ENCODE data around the gene CCNL2.

The CCNL2 gene

GRCh38 chr1:1356166-1356795 lies 42.9 kb downstream of the CCNL2 start:
- H2BK12ac ChIP-seq (ENCODE audit: low read length in 2 of 2) = no peak overlapping the region
- peak overlapping the region in 1 of 2 experiments; percentile 70 for H3K4ac ChIP-seq (ENCODE audit: low read depth in 1 of 2, low read length in 2 of 2)
- H3K23ac ChIP-seq (ENCODE audit: low read length in 2 of 2) = no peak overlapping the region
- no peak overlapping the region for H2BK5ac ChIP-seq (ENCODE audit: low read depth, low read length, poor library complexity, severe bottlenecking)
- WGBS = 75% methylated on average over 7 of the region's 8 CpGs
- H3K27ac ChIP-seq (ENCODE audit: low read length, poor library complexity, severe bottlenecking) = peak overlapping the region; percentile 15
- H3K27me3 ChIP-seq (ENCODE audit: control insufficient read depth in 1 of 2, insufficient read depth in 1 of 2, low read length in 2 of 2) = no peaks in the 10 kb centered on the region
- H4K91ac ChIP-seq (ENCODE audit: low read length) = no peak overlapping the region
- H4K8ac ChIP-seq (ENCODE audit: low read length) = no peak overlapping the region
- DNase-seq = no peak
- peak overlapping the region; percentile 72 for H3K4me2 ChIP-seq (ENCODE audit: low read length, poor library complexity, severe bottlenecking)
- H3K18ac ChIP-seq (ENCODE audit: low read depth in 1 of 2, low read length in 2 of 2) = peak overlapping the region in 1 of 2 experiments; percentile 61
- no peak overlapping the region for H3K14ac ChIP-seq (ENCODE audit: low read length in 2 of 2)
- no peak overlapping the region for H2AK5ac ChIP-seq (ENCODE audit: low read length, severe bottlenecking)
- peak overlapping the region; percentile 64 to 93 for H3K4me3 ChIP-seq (ENCODE audit: insufficient read depth in 1 of 2, low read depth in 1 of 2, low read length in 2 of 2)
- peak overlapping the region; percentile 45 for H2BK120ac ChIP-seq (ENCODE audit: low read depth, low read length)
- no peaks in the 10 kb centered on the region for H3K9me3 ChIP-seq (ENCODE audit: control insufficient read depth, low read length)
- peak overlapping the region; percentile 75 for H2BK15ac ChIP-seq (ENCODE audit: low read depth, poor library complexity, severe bottlenecking)
- H3K9ac ChIP-seq (ENCODE audit: low read length) = peak overlapping the region; percentile 97
- peaks cover 3% of the 10 kb centered on the region for H3K79me1 ChIP-seq (replicated peaks; ENCODE audit: low read length, poor library complexity, severe bottlenecking)
- H3K4me1 ChIP-seq (ENCODE audit: control insufficient read depth, insufficient read depth, low read depth, low read length) = peaks cover 83% of the 10 kb centered on the region
- H3K36me3 ChIP-seq (ENCODE audit: control insufficient read depth in 1 of 2, insufficient read depth in 2 of 2, low read depth in 1 of 2, low read length in 2 of 2) = peaks cover 32 to 44% of the 10 kb centered on the region in 2 experiments
- no peak overlapping the region for H2AFZ ChIP-seq (ENCODE audit: low read depth, low read length)

DNA sequence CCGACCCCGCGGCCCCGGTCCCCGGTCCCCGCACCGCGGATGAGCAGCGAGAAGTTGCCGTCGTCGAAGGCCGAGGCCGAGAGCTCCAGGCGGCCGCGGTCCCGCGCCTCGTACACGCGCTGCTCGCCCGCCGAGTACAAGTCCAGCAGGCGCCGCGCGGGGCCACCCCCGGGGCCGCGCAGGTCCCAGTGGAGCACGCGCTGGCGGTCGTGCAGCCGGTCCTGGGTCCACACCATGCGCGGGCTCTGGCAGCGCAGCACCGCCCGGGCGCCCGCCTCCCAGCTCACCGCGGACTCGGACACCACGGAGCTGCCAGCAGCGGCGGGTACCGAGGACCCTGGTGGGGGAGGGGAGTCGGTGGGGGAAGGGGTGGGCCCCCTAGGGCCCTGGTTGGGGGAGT lies 43.7 kb downstream of the CCNL2 start:
- Histone ChIP-seq H2BK15ac (ENCODE audit: low read depth, poor library complexity, severe bottlenecking) (no peak overlapping the region), H3K18ac (ENCODE audit: low read depth in 1 of 2, low read length in 2 of 2) (peak overlapping the region in 1 of 2 experiments; percentile 25), H4K91ac (ENCODE audit: low read length) (no peak overlapping the region), H3K9me3 (ENCODE audit: control insufficient read depth, low read length) (no peaks in the 10 kb centered on the region), H3K27me3 (ENCODE audit: control insufficient read depth in 1 of 2, insufficient read depth in 1 of 2, low read length in 2 of 2) (no peaks in the 10 kb centered on the region), H3K4ac (ENCODE audit: low read depth in 1 of 2, low read length in 2 of 2) (no peak overlapping the region), H3K79me1 (replicated peaks; ENCODE audit: low read length, poor library complexity, severe bottlenecking) (peaks cover 3% of the 10 kb centered on the region), H2AK5ac (ENCODE audit: low read length, severe bottlenecking) (no peak overlapping the region), H2BK12ac (ENCODE audit: low read length in 2 of 2) (no peak overlapping the region), H3K36me3 (ENCODE audit: control insufficient read depth in 1 of 2, insufficient read depth in 2 of 2, low read depth in 1 of 2, low read length in 2 of 2) (peaks cover 32 to 44% of the 10 kb centered on the region in 2 experiments), H4K8ac (ENCODE audit: low read length) (peak overlapping the region; percentile 39), H3K4me2 (ENCODE audit: low read length, poor library complexity, severe bottlenecking) (peak overlapping the region; percentile 50), H3K4me3 (ENCODE audit: insufficient read depth in 1 of 2, low read depth in 1 of 2, low read length in 2 of 2) (peak overlapping the region in 1 of 2 experiments; percentile 53), H3K27ac (ENCODE audit: low read length, poor library complexity, severe bottlenecking) (no peak overlapping the region), H2BK5ac (ENCODE audit: low read depth, low read length, poor library complexity, severe bottlenecking) (no peak overlapping the region), H3K23ac (ENCODE audit: low read length in 2 of 2) (no peak overlapping the region), H3K9ac (ENCODE audit: low read length) (no peak overlapping the region), H2BK120ac (ENCODE audit: low read depth, low read length) (peak overlapping the region; percentile 89), H3K4me1 (ENCODE audit: control insufficient read depth, insufficient read depth, low read depth, low read length) (peaks cover 76% of the 10 kb centered on the region), H3K14ac (ENCODE audit: low read length in 2 of 2) (no peak overlapping the region), H2AFZ (ENCODE audit: low read depth, low read length) (no peak overlapping the region)
- peak; percentile 54 for DNase-seq
- 19% methylated on average over 47 of the region's 52 CpGs for WGBS

DNA sequence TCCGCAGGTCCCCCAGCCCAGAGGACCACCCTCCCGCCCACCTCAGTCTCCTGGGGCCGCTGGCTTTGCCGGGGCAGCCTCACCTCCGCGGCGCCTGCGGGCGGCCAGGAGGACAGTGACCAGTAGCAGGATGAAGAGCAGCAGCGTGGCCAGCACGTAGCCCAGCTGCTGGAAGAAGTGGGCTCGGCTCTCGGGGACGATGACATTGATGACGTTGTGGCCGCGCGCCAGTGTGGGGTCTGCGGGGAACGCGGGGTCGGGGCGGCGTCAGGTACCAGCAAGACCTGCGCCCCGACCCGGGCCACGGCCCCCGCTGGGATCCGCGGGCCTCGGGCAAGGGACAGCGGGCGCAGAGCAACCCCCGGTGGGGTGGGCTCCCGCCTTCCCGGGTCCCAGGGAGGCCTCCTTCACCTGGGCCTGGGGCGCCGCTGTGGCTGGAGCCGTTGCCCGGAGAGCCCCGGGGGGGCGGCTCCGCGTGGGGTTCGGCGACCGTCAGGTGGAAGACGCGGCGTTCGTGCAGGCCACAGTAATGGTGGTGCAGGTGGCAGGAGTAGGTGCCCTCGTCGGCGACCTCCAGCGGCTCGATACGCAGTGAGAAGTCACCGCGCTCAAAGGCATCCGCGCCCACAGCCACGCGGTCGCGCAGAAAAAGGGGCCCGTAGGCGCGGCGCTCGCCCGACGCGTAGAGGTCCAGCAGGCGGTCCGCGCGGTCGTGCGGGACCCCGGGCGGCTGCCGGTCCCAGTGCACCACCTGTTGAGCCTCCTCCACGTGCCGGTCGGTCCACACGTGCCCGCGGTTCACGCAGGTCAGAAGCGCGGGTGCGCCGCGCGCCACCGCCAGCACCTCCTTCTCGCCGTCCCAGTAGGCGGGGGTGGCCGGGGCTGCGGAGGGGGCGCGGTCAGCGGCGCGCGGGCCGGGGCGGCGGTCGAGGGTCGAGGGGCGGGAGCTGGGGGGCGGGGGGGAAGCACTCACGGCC lies 44.6 kb downstream of the CCNL2 start:
- peak overlapping the region; percentile 59 for H4K8ac ChIP-seq (ENCODE audit: low read length)
- H2BK120ac ChIP-seq (ENCODE audit: low read depth, low read length) = no peak overlapping the region
- no peak overlapping the region for H2BK12ac ChIP-seq (ENCODE audit: low read length in 2 of 2)
- no peak overlapping the region for H3K4me2 ChIP-seq (ENCODE audit: low read length, poor library complexity, severe bottlenecking)
- H2AFZ ChIP-seq (ENCODE audit: low read depth, low read length) = no peak overlapping the region
- H3K9me3 ChIP-seq (ENCODE audit: control insufficient read depth, low read length) = no peaks in the 10 kb centered on the region
- H3K27me3 ChIP-seq (ENCODE audit: control insufficient read depth in 1 of 2, insufficient read depth in 1 of 2, low read length in 2 of 2) = no peaks in the 10 kb centered on the region
- peak overlapping the region in 1 of 2 experiments; percentile 53 for H3K23ac ChIP-seq (ENCODE audit: low read length in 2 of 2)
- H3K36me3 ChIP-seq (ENCODE audit: control insufficient read depth in 1 of 2, insufficient read depth in 2 of 2, low read depth in 1 of 2, low read length in 2 of 2) = peaks cover 32 to 44% of the 10 kb centered on the region in 2 experiments
- H3K9ac ChIP-seq (ENCODE audit: low read length) = peak overlapping the region; percentile 29
- no peak overlapping the region for H2AK5ac ChIP-seq (ENCODE audit: low read length, severe bottlenecking)
- peaks cover 67% of the 10 kb centered on the region for H3K4me1 ChIP-seq (ENCODE audit: control insufficient read depth, insufficient read depth, low read depth, low read length)
- no peak overlapping the region for H3K4ac ChIP-seq (ENCODE audit: low read depth in 1 of 2, low read length in 2 of 2)
- H2BK5ac ChIP-seq (ENCODE audit: low read depth, low read length, poor library complexity, severe bottlenecking) = no peak overlapping the region
- WGBS = 54% methylated on average over 74 of the region's 116 CpGs
- no peak overlapping the region for H3K18ac ChIP-seq (ENCODE audit: low read depth in 1 of 2, low read length in 2 of 2)
- H3K27ac ChIP-seq (ENCODE audit: low read length, poor library complexity, severe bottlenecking) = no peak overlapping the region
- peaks cover 3% of the 10 kb centered on the region for H3K79me1 ChIP-seq (replicated peaks; ENCODE audit: low read length, poor library complexity, severe bottlenecking)
- no peak overlapping the region for H3K14ac ChIP-seq (ENCODE audit: low read length in 2 of 2)
- H3K4me3 ChIP-seq (ENCODE audit: insufficient read depth in 1 of 2, low read depth in 1 of 2, low read length in 2 of 2) = peak overlapping the region; percentile 14 to 64
- no peak overlapping the region for H2BK15ac ChIP-seq (ENCODE audit: low read depth, poor library complexity, severe bottlenecking)
- peak overlapping the region; percentile 34 for H4K91ac ChIP-seq (ENCODE audit: low read length)
- DNase-seq = no peak

Measured in mesenchymal stem cell (in vitro differentiated cells and primary cell).